T1000 (cell line): ENCODE measurements around the gene PON2.

Source experiments
- DNase-seq: peaks from one replicate; lab custom pipeline; 2025; ENCODE audit warnings: mixed read lengths; lab: John Stamatoyannopoulos, UW

The PON2 gene

GRCh38 chr7:95444796-95445195 lies 10.0 kb upstream of the PON2 start:
- no peak for DNase-seq

GRCh38 chr7:95441042-95441823 lies 6.4 kb upstream of the PON2 start:
- no peak for DNase-seq

GRCh38 chr7:95440394-95441038 lies 5.7 kb upstream of the PON2 start:
- DNase-seq, result no peak

- no peak for DNase-seq
Observed at GRCh38 chr7:95436407-95436806, 1.6 kb upstream of the PON2 start.

GRCh38 chr7:95435422-95435780 lies 573 bp upstream of the PON2 start:
- no peak for DNase-seq

- DNase-seq, result no peak
Observed at GRCh38 chr7:95433952-95434556, 774 bp downstream of the PON2 start.

GRCh38 chr7:95433129-95433528 lies 1.7 kb downstream of the PON2 start:
- no peak for DNase-seq

- DNase-seq, result no peak
Observed at GRCh38 chr7:95432606-95433005, 2.2 kb downstream of the PON2 start.

GRCh38 chr7:95430864-95431263 lies 4.0 kb downstream of the PON2 start:
- no peak for DNase-seq

GRCh38 chr7:95429241-95429990 lies 5.4 kb downstream of the PON2 start:
- no peak for DNase-seq

GRCh38 chr7:95427914-95428516 lies 6.8 kb downstream of the PON2 start:
- no peak for DNase-seq

- no peak for DNase-seq
Observed at GRCh38 chr7:95427166-95427565, 7.7 kb downstream of the PON2 start.

- no peak for DNase-seq
Observed at GRCh38 chr7:95425694-95426093, 9.1 kb downstream of the PON2 start.

- no peak for DNase-seq
Observed at GRCh38 chr7:95424716-95425115, 10.1 kb downstream of the PON2 start.

- DNase-seq, result no peak
Observed at GRCh38 chr7:95421847-95422444, 12.9 kb downstream of the PON2 start.

- DNase-seq, result no peak
Observed at GRCh38 chr7:95421000-95421846, 13.6 kb downstream of the PON2 start.

- DNase-seq, result no peak
Observed at GRCh38 chr7:95412075-95412474, 22.8 kb downstream of the PON2 start.

- DNase-seq, result no peak
Observed at GRCh38 chr7:95411666-95412065, 23.2 kb downstream of the PON2 start.

GRCh38 chr7:95411036-95411435 lies 23.8 kb downstream of the PON2 start:
- DNase-seq, result no peak

GRCh38 chr7:95407751-95408150 lies 27.1 kb downstream of the PON2 start:
- DNase-seq, result no peak

GRCh38 chr7:95405800-95406199 lies 29.0 kb downstream of the PON2 start:
- DNase-seq, result no peak
